Neural cell (in vitro differentiated cells): Measurements from ENCODE around the gene FAM72A. TPM values are rescaled to one million over a fixed set of nuclear protein-coding genes. Genes with fewer than 3 reads are reported as not detected.
"Not testable (repeated sequence)": the region's sequence is repeated elsewhere in the genome, so short reads cannot be mapped to it uniquely, and the experiment has no call there.

Experiments used
- H2AFZ ChIP-seq: fragments of 200-600, 300-800 bp; sonication (generic), shearing (Covaris generic); 2 replicates; pipeline ENCODE4 v1.6.0; 2014; ENCODE audit warnings: low read depth, mild to moderate bottlenecking, antibody characterized with exemption, low read length, moderate library complexity
- H3F3A ChIP-seq: fragments of 200-600 bp; shearing (Covaris generic); 2 replicates; pipeline ENCODE4 v1.6.1; 2016; ENCODE audit warnings: mild to moderate bottlenecking, moderate library complexity, mixed read lengths, antibody characterized with exemption, low read length; ENCODE audit not compliant: insufficient read depth, poor library complexity, severe bottlenecking
- H3K27ac ChIP-seq: fragments of 200-600, 300-800 bp; sonication (generic), shearing (Covaris generic); 2 replicates; pipeline ENCODE4 v1.5.1; 2014; ENCODE audit warnings: mild to moderate bottlenecking, low read length, moderate library complexity
- H3K27me3 ChIP-seq: fragments of 300-800, 200-600 bp; sonication (generic), shearing (Covaris generic); 2 replicates; pipeline ENCODE4 v1.6.0; 2014; ENCODE audit warnings: mild to moderate bottlenecking, low read depth, low read length, moderate library complexity; ENCODE audit not compliant: insufficient read depth
- H3K36me3 ChIP-seq: fragments of 300-800, 200-600 bp; sonication (generic), shearing (Covaris generic); 2 replicates; pipeline ENCODE4 v1.5.1; 2014; ENCODE audit warnings: mild to moderate bottlenecking, antibody characterized with exemption, low read length, moderate library complexity; ENCODE audit not compliant: insufficient read depth
- H3K4me2 ChIP-seq: fragments of 300-800, 200-600 bp; sonication (generic), shearing (Covaris generic); 2 replicates; pipeline ENCODE4 v1.6.0; 2014; ENCODE audit warnings: mild to moderate bottlenecking, low read length
- H3K4me3 ChIP-seq: fragments of 300-800, 200-600 bp; sonication (generic), shearing (Covaris generic); 2 replicates; pipeline ENCODE4 v1.5.1; 2014; ENCODE audit warnings: mild to moderate bottlenecking, low read length, moderate library complexity
- H3K79me2 ChIP-seq: fragments of 200-600 bp; shearing (Covaris generic); replicated peaks from 2 replicates; pipeline ENCODE4 v1.6.0; 2014; ENCODE audit warnings: mild to moderate bottlenecking, low read length, moderate library complexity; ENCODE audit not compliant: insufficient read depth
- H3K9ac ChIP-seq: fragments of 300-800, 200-600 bp; sonication (generic), shearing (Covaris generic); 2 replicates; pipeline ENCODE4 v1.6.1; 2016; ENCODE audit warnings: mild to moderate bottlenecking, low read length, mixed read lengths
- H3K9me2 ChIP-seq: fragments of 200-600 bp; shearing (Covaris generic); 2 replicates; pipeline ENCODE4 v1.6.1; 2016; ENCODE audit warnings: mild to moderate bottlenecking, low read length, mixed read lengths; ENCODE audit not compliant: insufficient read depth
- H3K9me3 ChIP-seq: fragments of 200-600, 300-800 bp; sonication (generic), shearing (Covaris generic); 2 replicates; pipeline ENCODE4 v1.6.1; 2016; ENCODE audit warnings: mild to moderate bottlenecking, mixed run types, low read length, moderate library complexity, mixed read lengths
- H4K20me1 ChIP-seq: fragments of 200-600 bp; shearing (Covaris generic); 2 replicates; pipeline ENCODE4 v1.6.1; 2016; ENCODE audit warnings: mild to moderate bottlenecking, mixed run types; ENCODE audit not compliant: insufficient read depth
- MXI1 ChIP-seq: fragments of 450-650 bp; conservative IDR thresholded peaks from 2 replicates; pipeline ENCODE4 v1.6.1; 2014; ENCODE audit warnings: antibody characterized with exemption, mild to moderate bottlenecking; ENCODE audit not compliant: poor library complexity, severe bottlenecking
- polyA minus RNA-seq: library from RNA; depleted of rRNA, polyadenylated mRNA; stranded (reverse); fragments of >200 nt; gene quantifications from 2 replicates; pipeline ENCODE4 v1.2.3, GENCODE V29; 2014
- polyA plus RNA-seq: library from polyadenylated mRNA; depleted of rRNA; stranded (reverse); fragments of >200 nt; gene quantifications from 2 replicates; pipeline ENCODE4 v1.2.3, GENCODE V29; 2014
- TF ChIP-seq, protein P1 (sequence below): fragments of 450-650 bp; IDR thresholded peaks from 2 replicates; pipeline ENCODE4 v1.5.1; 2014; ENCODE audit warnings: antibody characterized with exemption, mild to moderate bottlenecking, moderate library complexity; ENCODE audit not compliant: poor library complexity, severe bottlenecking

FAM72A gene
- 2.2 and 4.1 TPM in 2 replicates for polyA plus RNA-seq
- 0.24 and 1.0 TPM in 2 replicates for polyA minus RNA-seq

DNA sequence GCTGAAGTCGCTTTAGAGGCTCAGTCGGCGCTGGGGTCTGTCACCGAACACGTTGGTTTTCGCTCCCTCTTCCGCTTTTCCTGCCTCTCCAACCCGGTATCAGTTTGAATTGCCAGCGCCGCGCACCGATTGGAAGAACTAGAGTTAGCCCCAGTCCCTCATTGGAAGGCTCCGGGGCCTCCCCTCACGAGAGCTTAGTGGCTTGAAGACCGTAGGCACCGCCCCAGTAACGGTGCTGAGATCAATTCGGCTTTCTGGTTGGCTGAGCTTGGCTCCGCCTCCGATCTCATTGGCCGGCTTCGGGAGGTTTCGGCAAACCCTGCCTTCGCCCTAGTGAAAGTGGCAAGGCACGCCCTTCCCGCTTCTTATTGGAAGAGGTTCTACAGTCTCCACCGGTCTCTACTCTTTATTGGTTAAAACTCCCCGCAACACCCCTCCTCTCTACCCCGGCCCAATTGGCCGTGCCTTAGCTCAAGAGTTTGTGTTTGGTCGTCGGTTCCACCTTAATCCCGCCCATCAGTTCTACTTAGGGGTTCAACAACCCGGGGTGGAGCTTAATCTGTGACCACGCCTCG lies at the start of gene FAM72A:
TSS of gene FAM72A (minus strand) at position 51 of the 575 bp plus-strand sequence. CDS start 814 bp downstream, outside the sequence.
- TF ChIP-seq MXI1, result peak; percentile 72
- TF ChIP-seq, protein P1, sequence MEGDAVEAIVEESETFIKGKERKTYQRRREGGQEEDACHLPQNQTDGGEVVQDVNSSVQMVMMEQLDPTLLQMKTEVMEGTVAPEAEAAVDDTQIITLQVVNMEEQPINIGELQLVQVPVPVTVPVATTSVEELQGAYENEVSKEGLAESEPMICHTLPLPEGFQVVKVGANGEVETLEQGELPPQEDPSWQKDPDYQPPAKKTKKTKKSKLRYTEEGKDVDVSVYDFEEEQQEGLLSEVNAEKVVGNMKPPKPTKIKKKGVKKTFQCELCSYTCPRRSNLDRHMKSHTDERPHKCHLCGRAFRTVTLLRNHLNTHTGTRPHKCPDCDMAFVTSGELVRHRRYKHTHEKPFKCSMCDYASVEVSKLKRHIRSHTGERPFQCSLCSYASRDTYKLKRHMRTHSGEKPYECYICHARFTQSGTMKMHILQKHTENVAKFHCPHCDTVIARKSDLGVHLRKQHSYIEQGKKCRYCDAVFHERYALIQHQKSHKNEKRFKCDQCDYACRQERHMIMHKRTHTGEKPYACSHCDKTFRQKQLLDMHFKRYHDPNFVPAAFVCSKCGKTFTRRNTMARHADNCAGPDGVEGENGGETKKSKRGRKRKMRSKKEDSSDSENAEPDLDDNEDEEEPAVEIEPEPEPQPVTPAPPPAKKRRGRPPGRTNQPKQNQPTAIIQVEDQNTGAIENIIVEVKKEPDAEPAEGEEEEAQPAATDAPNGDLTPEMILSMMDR, result peak; percentile 23
- H3K9ac ChIP-seq, result peak within 1 kb of the TSS; percentile 54
- H2AFZ ChIP-seq, H3K9me2 ChIP-seq, H4K20me1 ChIP-seq, H3K79me2 ChIP-seq, H3K27me3 ChIP-seq, H3K4me2 ChIP-seq, H3K36me3 ChIP-seq, H3F3A ChIP-seq, H3K9me3 ChIP-seq: not testable (repeated sequence)
- peak within 1 kb of the TSS; percentile 60 for H3K27ac ChIP-seq
- H3K4me3 ChIP-seq, result peak within 1 kb of the TSS; percentile 58

DNA sequence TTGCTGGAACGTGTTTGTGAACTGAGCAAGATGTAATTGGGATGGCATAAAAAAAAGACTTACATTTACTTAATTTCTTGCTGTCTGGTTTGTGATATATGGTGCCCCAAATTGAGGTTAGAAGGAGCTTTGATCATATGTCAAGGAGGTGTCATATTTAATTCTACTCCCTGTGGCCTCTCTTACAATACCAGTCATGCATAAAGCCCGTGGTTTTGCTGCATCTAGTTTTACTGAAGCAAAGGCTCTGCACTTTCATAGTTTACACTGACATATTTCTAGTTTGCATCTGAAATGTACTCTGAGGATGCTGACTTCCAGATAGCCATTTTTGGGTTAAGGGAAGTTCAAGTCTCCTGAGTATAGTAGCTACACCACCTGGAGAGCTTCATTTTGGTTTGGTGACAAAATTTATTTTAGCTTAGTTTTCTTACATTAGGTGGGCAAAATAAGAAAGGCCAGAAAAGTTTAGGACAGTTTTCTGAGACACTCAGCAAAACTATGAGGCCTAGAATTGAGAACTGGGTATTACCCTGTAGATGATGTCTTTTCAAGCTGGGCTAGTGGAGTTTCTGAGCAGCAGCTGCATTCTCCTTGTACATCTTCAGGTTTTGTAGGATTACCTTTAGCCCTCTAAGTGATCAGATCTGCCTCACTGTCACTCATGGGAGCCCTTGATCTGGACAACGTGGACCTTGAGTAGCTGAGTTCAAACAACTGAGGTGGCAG lies 48.5 kb upstream of the FAM72A start:
- H3K79me2 ChIP-seq, H3F3A ChIP-seq, H3K27ac ChIP-seq, H4K20me1 ChIP-seq, H2AFZ ChIP-seq, H3K27me3 ChIP-seq, H3K4me3 ChIP-seq, H3K36me3 ChIP-seq, H3K9me3 ChIP-seq, H3K9ac ChIP-seq, H3K4me2 ChIP-seq, H3K9me2 ChIP-seq: not testable (repeated sequence)

GRCh38 chr1:206246129-206246886 lies 43.7 kb upstream of the FAM72A start:
- H3K27ac ChIP-seq, H3K9me3 ChIP-seq: not testable (repeated sequence)

GRCh38 chr1:206245479-206245878 lies 42.8 kb upstream of the FAM72A start:
- not testable (repeated sequence) for H3K36me3 ChIP-seq, H3K9me3 ChIP-seq, H3K4me2 ChIP-seq, H3K27me3 ChIP-seq, H3K9me2 ChIP-seq, H3K79me2 ChIP-seq, H2AFZ ChIP-seq, H4K20me1 ChIP-seq, H3K9ac ChIP-seq, H3K27ac ChIP-seq, H3K4me3 ChIP-seq, H3F3A ChIP-seq

More at GRCh38 chr1:206246129-206246886, 43.7 kb upstream of the FAM72A start:
- not testable (repeated sequence) for H3K4me3 ChIP-seq, H2AFZ ChIP-seq, H3K9ac ChIP-seq, H3K9me2 ChIP-seq, H3F3A ChIP-seq, H3K4me2 ChIP-seq, H3K79me2 ChIP-seq, H3K36me3 ChIP-seq, H4K20me1 ChIP-seq, H3K27me3 ChIP-seq

GRCh38 chr1:206243335-206243734 lies 40.7 kb upstream of the FAM72A start:
- not testable (repeated sequence) for H2AFZ ChIP-seq, H3K4me3 ChIP-seq, H4K20me1 ChIP-seq, H3F3A ChIP-seq, H3K79me2 ChIP-seq, H3K4me2 ChIP-seq, H3K9me3 ChIP-seq, H3K36me3 ChIP-seq, H3K27me3 ChIP-seq, H3K27ac ChIP-seq, H3K9ac ChIP-seq, H3K9me2 ChIP-seq

- H3K9me2 ChIP-seq, H3F3A ChIP-seq, H3K9ac ChIP-seq, H3K4me2 ChIP-seq, H3K9me3 ChIP-seq, H3K27ac ChIP-seq, H3K27me3 ChIP-seq, H4K20me1 ChIP-seq, H3K36me3 ChIP-seq, H2AFZ ChIP-seq, H3K4me3 ChIP-seq, H3K79me2 ChIP-seq: not testable (repeated sequence)
These were observed 37.6 kb upstream of the FAM72A start for GRCh38 chr1:206240288-206240687.

GRCh38 chr1:206235190-206235589 lies 32.6 kb upstream of the FAM72A start:
- not testable (repeated sequence) for H4K20me1 ChIP-seq, H3K9me3 ChIP-seq, H3K9ac ChIP-seq, H3K27me3 ChIP-seq, H3K79me2 ChIP-seq, H3K27ac ChIP-seq, H2AFZ ChIP-seq, H3K4me2 ChIP-seq, H3K4me3 ChIP-seq, H3F3A ChIP-seq, H3K9me2 ChIP-seq, H3K36me3 ChIP-seq
